ENCODE results near the gene GPATCH2.

The GPATCH2 gene

GRCh38 chr1:217617126-217617525 lies 13.8 kb downstream of the GPATCH2 start:
- no peak overlapping the region for H3K4me3 ChIP-seq
- no peak overlapping the region for H3K27ac ChIP-seq
- DNase-seq (ENCODE audit: low spot score): no peak
- no peak for TF ChIP-seq CTCF (IDR thresholded peaks at IDR 0.05)

- H3K27ac ChIP-seq: no peak overlapping the region
- no peak for DNase-seq (ENCODE audit: low spot score)
- no peak for TF ChIP-seq CTCF (IDR thresholded peaks at IDR 0.05)
- no peak overlapping the region for H3K4me3 ChIP-seq
Observed at GRCh38 chr1:217614200-217614712, 16.6 kb downstream of the GPATCH2 start.

GRCh38 chr1:217605390-217605789 lies 25.5 kb downstream of the GPATCH2 start:
- H3K4me3 ChIP-seq: no peak overlapping the region
- no peak for TF ChIP-seq CTCF (IDR thresholded peaks at IDR 0.05)

GRCh38 chr1:217602380-217602779 lies 28.5 kb downstream of the GPATCH2 start:
- Histone ChIP-seq H3K4me3 (no peak overlapping the region), H3K27ac (no peak overlapping the region)
- TF ChIP-seq CTCF (IDR thresholded peaks at IDR 0.05): no peak
- DNase-seq (ENCODE audit: low spot score): no peak

More at GRCh38 chr1:217605390-217605789, 25.5 kb downstream of the GPATCH2 start:
- DNase-seq (ENCODE audit: low spot score): no peak
- no peak overlapping the region for H3K27ac ChIP-seq

- Histone ChIP-seq H3K27ac (no peak overlapping the region), H3K4me3 (no peak overlapping the region)
- no peak for TF ChIP-seq CTCF (IDR thresholded peaks at IDR 0.05)
- no peak for DNase-seq (ENCODE audit: low spot score)
Observed at GRCh38 chr1:217599154-217599553, 31.7 kb downstream of the GPATCH2 start.

GRCh38 chr1:217590598-217590997 lies 40.3 kb downstream of the GPATCH2 start:
- H3K4me3 ChIP-seq: no peak overlapping the region
- TF ChIP-seq CTCF (IDR thresholded peaks at IDR 0.05): no peak
- no peak for DNase-seq (ENCODE audit: low spot score)
- H3K27ac ChIP-seq: no peak overlapping the region

GRCh38 chr1:217586586-217586985 lies 44.3 kb downstream of the GPATCH2 start:
- DNase-seq (ENCODE audit: low spot score): no peak
- Histone ChIP-seq H3K4me3 (no peak overlapping the region), H3K27ac (no peak overlapping the region)
- no peak for TF ChIP-seq CTCF (IDR thresholded peaks at IDR 0.05)
